ENCODE measurements around the gene FARS2.

DNA sequence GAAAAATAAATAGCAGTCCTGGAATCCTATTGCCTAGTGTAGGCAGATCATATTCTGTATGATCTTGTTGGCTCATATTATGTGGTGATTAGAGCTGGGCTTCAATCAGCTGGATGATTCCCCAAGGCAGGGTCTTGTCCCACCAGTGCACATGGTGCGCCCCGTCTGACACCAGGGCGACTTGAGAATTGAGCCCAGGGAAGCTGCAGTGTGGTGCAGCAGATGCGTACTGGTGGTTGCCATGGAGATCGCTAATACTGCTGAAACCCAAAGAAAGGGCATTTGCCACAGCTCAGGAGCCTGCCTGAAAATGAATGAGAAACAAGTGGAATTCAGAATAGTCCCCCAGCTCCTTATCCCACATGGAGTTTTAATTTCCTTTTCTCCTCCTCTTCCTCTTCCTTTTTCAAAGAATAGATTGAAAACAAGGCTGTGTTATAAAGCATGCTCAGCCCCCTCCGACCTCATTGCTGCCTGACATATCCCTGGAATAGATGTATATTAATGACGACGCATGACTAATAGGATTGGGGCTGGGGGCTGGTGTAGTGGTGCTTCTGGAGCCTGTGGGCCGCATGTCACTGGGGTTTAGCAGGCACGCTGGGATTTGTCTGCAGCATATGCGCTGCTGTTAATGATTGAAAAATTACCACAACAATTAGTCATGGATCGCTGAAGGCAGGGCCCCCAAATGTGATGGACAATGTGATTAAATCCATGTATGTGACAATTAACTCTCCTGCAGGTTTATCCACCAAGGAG is 210.5 kb downstream of the FARS2 start:
- TF ChIP-seq CTCF (IDR thresholded peaks at IDR 0.05; ENCODE audit: borderline replicate concordance, extremely low read depth, low read length, poor library complexity, severe bottlenecking): no peak
- no peak for TF ChIP-seq EZH2 (IDR thresholded peaks at IDR 0.05; ENCODE audit: borderline replicate concordance, low read depth, low read length, severe bottlenecking)
